HepG2 (cell line): Measurements from ENCODE around the gene SRSF12. TPM values are rescaled to one million over a fixed set of nuclear protein-coding genes. Genes with fewer than 3 reads are reported as not detected.

Source experiments
- polyA plus RNA-seq, 8 experiments: library from polyadenylated mRNA; depleted of rRNA in 3 of 8; stranded (reverse) in 7 of 8; unstranded in 1 of 8; fragments of >200 nt; fragmentation: Illumina TruSeq in 4 of 8; extraction: Trizol in 4 of 8; gene quantifications; 2 replicates each; pipeline versions ENCODE4 v1.2.1 to v1.2.3, GENCODE V29; 2011 to 2016; ENCODE audit warnings: low read depth in 4 of 8, missing spikeins in 1 of 8, mixed read lengths in 1 of 8; ENCODE audit not compliant: insufficient read depth in 1 of 8
- small RNA-seq, 3 experiments: library from RNA; depleted of rRNA; stranded (forward); fragments of <200 nt; gene quantifications; one replicate each; pipeline ENCODE3, GENCODE V24; 2012; ENCODE audit warnings: low read depth in 2 of 3, low replicate concordance in 1 of 3; ENCODE audit not compliant: insufficient read length in 3 of 3, insufficient read depth in 2 of 3
- total RNA-seq, 5 experiments: library from RNA; depleted of rRNA; stranded (reverse); fragments of >200 nt; fragmentation: Illumina TruSeq; extraction: Trizol; gene quantifications; 2 replicates each; pipeline ENCODE4 v1.2.3, GENCODE V29; 2016; ENCODE audit warnings: low read depth in 1 of 5

The SRSF12 gene
- total and polyA plus RNA-seq, 2 of the 13 experiments (the other 11 are each of a cell fraction or from before 2014, with no cell fraction given) = 1.7 to 1.9 TPM

Small RNA genes lying within 50 kb of the gene (small RNA-seq; reads per million reads assigned to genes)
- 0 reads per million in 3 experiments for gene RN7SL336P
- gene RNU2-61P = 0.51 to 10.6 (median 0.98) reads per million in 3 experiments

Other genes starting within 250 kb of the SRSF12 start
- gene RNGTT, start 154.5 kb downstream of the SRSF12 start, total RNA-seq (2016; rRNA removed; fragmentation: Illumina TruSeq; extraction: Trizol) = 22.6 and 27.8 TPM in 2 replicates
- gene RNGTT, start 154.5 kb downstream of the SRSF12 start, polyA plus RNA-seq (2011; rRNA removed) = 5.6 and 6.0 TPM in 2 replicates
- gene PNRC1, start 37.3 kb downstream of the SRSF12 start, total RNA-seq (2016; rRNA removed; fragmentation: Illumina TruSeq; extraction: Trizol) = 31.0 and 36.0 TPM in 2 replicates
- 16.8 and 17.6 TPM in 2 replicates for gene PNRC1, start 37.3 kb downstream of the SRSF12 start, polyA plus RNA-seq (2011; rRNA removed)
- 26.3 and 35.8 TPM in 2 replicates for gene PM20D2, start 28.0 kb upstream of the SRSF12 start, total RNA-seq (2016; rRNA removed; fragmentation: Illumina TruSeq; extraction: Trizol)
- 13.3 and 14.7 TPM in 2 replicates for gene PM20D2, start 28.0 kb upstream of the SRSF12 start, polyA plus RNA-seq (2011; rRNA removed)
- not detected in 2 replicates for gene GABRR1, start 99.3 kb upstream of the SRSF12 start, total RNA-seq (2016; rRNA removed; fragmentation: Illumina TruSeq; extraction: Trizol)
- not detected in 2 replicates for gene GABRR1, start 99.3 kb upstream of the SRSF12 start, polyA plus RNA-seq (2011; rRNA removed)
- not detected in 2 replicates for gene GABRR2, start 197.2 kb upstream of the SRSF12 start, total RNA-seq (2016; rRNA removed; fragmentation: Illumina TruSeq; extraction: Trizol)
- 0.13 and 0.24 TPM in 2 replicates for gene GABRR2, start 197.2 kb upstream of the SRSF12 start, polyA plus RNA-seq (2011; rRNA removed)
- 19.3 and 29.5 TPM in 2 replicates for gene UBE2J1, start 234.7 kb upstream of the SRSF12 start, total RNA-seq (2016; rRNA removed; fragmentation: Illumina TruSeq; extraction: Trizol)
- 18.6 and 24.6 TPM in 2 replicates for gene UBE2J1, start 234.7 kb upstream of the SRSF12 start, polyA plus RNA-seq (2011; rRNA removed)